ENCODE measurements around the gene FANCB.

FANCB gene

DNA sequence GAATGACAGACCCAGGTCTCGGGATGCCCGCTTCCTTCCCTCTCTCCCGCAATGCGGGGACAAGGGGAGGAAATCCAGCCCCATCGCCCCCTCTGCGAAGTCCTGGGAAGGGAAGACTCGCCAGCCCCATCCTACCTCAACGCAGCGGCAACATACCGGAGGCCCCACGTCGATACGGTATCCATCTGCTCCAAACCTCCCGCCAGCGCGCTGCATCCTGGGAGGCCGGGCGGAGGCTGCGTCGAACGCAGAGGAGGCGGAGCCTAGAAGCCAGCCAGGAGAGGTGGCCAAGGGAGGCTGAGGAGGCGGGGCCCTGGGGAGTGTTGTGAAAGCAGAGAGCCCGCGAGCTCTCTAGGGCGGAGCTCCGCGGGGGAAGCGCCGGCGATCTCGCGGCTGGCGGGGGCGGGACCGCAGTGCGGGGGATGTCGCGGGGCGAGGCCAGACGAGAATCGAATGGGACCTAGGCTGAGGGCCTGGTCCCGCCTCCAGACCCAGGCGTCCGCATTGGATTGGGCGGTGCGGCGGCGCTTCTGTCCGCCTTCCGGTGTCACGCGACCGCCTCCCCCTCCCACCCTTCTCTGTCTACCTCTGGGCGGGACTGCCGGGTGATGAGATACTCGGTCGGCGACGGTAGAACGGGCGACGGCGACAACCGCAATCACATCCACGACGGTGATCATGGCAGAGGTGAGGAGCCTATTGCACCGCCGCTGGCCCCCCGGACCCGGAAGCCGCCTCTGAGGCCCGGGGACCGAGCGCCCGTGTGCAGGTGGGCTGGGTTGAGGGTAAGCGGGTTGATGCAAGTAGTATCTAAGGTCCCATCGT lies at the start of gene FANCB, which contains the start of gene MOSPD2:
TSS of gene FANCB (minus strand) at position 219 of the 825 bp plus-strand sequence. CDS start 7,559 bp downstream, outside the sequence.
TSS of gene MOSPD2 (plus strand) at position 571 of the 825 bp plus-strand sequence. CDS start at position 679, 108 bp downstream.
- peak; percentile 89 for DNase-seq (ENCODE audit: low read depth)

DNA sequence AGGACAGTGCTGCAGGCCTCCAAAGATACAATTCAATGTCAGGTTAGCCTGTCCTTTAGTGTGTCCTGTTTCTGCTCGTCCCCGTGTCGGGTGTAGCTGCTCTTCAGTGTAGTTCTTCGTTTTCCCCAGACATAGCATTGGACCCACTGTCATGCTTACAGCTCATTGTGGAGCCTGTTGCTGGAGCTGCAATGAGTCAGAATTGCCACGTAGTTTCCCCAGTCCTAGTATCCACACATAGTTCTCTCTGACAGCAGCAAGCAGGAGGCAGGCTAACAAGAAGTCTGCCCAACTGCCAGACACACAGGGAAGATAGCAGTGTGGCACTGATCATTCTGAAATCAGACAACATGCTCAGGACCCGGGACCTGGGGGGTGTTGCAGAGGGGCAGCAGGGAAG lies 49.6 kb upstream of the FANCB start:
- no peak for DNase-seq (ENCODE audit: low read depth)

GRCh38 chrX:14920196-14920595 lies 47.3 kb upstream of the FANCB start:
- DNase-seq (ENCODE audit: low read depth) = no peak

DNA sequence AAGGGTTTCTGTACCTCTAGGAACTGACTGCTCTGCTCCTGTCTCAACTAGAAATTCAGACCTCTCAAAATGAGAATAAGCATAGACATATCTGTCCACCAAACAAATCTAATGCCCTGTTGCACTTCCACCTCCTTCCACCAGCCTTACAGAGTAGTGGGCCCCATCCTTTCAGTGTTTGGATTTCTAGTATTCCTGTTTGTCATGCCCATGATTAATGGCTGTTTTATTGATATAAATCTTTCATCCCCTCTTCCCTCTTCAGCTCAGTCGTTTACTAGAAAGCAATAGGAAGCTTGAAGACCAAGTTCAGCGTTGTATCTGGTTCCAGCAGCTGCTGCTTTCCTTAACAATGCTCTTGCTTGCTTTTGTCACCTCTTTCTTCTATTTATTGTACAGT lies 46.5 kb upstream of the FANCB start:
- DNase-seq (ENCODE audit: low read depth) = no peak

DNA sequence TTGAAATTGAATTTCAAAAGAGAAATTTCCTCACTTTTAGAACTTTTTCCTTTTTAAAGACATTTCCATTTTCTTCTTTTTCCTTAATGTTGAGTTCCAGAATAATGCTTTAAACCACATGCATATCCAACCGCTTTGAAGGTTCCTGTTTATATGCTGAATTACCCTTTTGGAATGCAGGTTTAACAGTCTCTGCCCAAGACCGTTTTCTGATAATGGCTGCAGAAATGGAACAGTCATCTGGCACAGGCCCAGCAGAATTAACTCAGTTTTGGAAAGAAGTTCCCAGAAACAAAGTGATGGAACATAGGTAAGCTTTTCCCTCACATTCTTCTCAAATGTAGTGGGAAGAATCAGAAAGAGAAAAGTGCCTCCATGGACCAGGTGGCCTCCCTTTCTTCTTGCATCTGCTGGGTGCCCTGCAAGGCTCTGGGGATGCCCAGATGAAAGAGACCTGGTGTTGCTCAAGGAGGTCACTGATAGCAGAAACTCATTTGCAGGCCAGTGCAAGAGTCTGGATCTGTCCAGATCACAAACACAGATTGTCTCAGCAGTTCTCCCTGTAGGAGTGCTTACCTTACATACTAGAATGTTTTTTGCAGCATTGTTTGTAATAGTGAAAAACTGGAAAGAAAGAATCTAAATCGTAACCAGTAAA lies 43.3 kb upstream of the FANCB start:
- DNase-seq (ENCODE audit: low read depth) = no peak

- DNase-seq (ENCODE audit: low read depth) = no peak
These were observed 42.7 kb upstream of the FANCB start for GRCh38 chrX:14915596-14915995.

GRCh38 chrX:14913241-14913640 lies 40.4 kb upstream of the FANCB start:
- no peak for DNase-seq (ENCODE audit: low read depth)

- DNase-seq (ENCODE audit: low read depth) = no peak
These were observed 31.0 kb upstream of the FANCB start for GRCh38 chrX:14903891-14904290.

DNA sequence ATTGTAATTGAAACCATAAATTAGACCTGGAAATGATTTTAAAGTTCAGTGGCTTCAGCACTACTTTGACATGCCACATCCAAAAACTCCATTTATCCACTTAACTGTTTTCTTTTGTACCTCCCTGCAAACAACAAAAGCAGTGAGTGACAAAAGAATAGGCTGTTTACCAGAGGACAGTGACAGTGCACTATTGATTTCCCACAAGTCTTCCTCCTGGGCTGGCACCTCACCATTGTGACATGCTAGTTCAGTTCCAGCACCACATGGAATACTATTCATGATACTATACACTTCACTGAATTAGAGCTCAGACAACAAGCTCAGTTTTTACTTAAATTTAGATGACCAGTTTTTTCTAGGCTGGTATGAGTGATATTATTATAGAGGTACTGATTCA lies 29.7 kb upstream of the FANCB start:
- DNase-seq (ENCODE audit: low read depth) = no peak

DNA sequence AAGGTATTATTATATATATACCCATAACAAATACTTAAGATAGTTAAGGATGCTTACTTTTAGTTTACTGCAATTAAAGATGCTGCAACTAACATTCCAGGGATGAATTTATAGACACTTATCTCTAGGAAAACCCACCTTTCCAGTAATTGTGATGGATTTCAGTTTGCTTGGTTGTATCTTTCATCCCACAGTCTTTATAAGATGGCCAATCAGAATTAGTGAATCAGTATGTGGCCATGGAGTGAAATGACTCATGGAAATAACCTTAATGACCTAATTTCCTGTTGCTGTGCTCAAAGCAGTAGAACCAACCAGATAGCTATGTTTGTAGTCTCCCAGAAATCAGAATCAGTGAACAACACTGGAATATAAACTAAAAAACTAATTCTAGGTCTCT lies 26.7 kb upstream of the FANCB start:
- no peak for DNase-seq (ENCODE audit: low read depth)

DNA sequence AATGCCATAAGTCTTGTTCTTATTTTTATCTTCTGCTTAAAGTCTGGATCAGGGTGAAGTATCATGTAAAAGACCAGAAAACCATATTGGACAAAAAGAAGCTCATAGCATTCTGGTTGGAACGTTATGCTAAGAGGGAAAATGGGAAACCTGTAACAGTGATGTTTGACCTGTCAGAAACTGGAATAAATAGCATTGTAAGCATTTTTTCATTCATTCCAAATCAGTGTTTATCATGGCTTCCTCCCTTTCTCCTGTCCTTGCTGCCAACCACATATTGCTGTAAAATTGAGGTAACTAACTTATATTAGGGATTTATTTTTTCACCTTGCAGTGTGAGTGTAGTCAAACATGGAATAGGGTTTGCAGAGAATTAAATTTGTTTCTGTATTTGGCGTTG lies 24.2 kb upstream of the FANCB start:
- no peak for DNase-seq (ENCODE audit: low read depth)

DNA sequence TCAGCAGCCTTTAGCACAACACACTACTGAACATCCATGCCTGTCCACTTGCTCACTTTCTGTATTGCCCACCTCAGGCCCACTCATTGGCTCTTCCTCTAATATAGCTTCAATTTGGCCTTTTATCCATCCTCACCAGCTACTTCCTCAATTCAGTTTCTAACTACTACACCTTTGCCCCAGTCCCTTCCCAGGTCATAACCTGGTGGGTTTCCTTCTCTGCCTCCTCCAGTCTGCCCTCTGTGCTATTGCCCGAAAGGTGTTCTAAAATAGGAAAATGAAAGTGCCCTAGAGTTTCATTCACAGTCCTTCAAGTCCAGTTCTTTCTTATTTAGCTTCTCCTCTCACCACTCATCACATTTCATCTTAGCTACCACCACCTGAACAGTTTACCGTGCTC lies 23.4 kb upstream of the FANCB start:
- DNase-seq (ENCODE audit: low read depth) = no peak

DNA sequence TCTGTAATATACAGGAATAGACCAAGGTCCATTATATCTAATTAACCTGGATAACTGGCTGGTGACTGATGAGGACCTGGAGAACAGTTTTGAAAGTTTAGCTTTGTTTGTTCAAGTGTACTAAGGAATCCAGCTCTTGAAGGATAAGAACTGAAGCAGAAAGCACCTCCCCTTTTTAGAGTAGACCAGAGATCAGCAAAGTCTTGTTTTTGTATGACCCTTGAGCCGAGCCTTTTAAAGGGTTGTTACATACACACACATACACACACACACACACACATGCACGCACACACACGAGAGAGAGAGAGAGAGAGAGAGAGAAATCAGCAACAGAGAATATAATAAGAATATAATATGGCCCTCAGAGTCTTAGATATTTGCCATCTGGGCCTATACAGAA lies 13.4 kb upstream of the FANCB start:
- no peak for DNase-seq (ENCODE audit: low read depth)

DNA sequence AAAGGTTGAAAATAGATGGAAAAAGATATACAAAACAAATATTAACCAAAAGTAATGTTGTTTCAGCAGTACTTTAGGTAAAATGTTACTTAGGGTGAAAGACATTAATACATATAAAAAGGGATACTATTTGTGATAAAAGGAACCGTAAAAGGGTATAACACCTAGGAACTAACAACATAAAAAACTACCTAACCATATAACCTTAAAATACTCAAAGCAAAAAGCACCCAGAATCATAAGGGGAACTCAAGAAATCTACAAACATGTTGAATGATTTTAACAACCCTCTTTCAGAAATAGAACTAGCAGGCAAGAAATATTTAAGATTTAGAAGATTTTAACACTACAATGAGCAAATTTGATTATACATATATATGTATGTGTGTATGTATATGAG lies 11.8 kb upstream of the FANCB start:
- DNase-seq (ENCODE audit: low read depth) = no peak

- DNase-seq (ENCODE audit: low read depth) = no peak
These were observed 11.0 kb upstream of the FANCB start for GRCh38 chrX:14883826-14884225.

DNA sequence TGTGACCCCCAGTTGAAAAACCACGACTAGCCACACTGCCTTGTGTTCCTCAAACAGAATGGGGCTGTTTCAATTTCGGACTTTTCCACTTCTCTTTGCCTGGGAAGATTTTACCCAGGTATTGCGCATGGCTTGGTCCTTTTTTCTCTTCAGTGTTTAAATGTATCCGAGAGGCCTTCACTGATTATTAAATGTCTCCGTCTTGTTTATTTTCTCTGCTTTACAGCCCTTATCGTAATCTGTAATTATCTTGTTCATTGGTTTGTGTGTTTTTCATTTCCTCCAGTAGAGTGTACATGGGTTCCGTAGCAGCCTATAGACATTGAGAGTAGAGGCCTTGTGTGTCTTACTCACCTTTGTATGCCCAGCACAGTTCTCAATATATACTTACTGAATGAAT lies 2.8 kb upstream of the FANCB start:
- no peak for DNase-seq (ENCODE audit: low read depth)

DNA sequence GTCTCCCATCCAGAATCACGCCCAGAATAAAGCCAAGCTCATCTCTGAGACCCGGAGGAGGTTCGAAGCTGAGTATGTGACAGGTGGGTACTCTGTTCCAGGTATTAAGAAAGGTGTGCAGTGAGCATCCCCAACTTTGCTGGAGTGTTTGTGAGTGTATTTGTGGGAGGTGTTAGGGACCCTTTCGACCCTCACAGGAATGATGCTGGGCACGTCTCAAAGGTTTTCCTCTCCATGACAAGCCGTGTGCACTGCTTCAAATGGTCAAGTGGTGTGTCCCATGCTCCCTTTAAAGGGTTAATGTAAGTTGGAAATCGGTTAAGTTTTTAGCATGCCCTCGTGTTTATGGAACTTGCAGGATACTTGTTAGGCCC lies 794 bp upstream of the FANCB start:
- DNase-seq (ENCODE audit: low read depth) = no peak

DNA sequence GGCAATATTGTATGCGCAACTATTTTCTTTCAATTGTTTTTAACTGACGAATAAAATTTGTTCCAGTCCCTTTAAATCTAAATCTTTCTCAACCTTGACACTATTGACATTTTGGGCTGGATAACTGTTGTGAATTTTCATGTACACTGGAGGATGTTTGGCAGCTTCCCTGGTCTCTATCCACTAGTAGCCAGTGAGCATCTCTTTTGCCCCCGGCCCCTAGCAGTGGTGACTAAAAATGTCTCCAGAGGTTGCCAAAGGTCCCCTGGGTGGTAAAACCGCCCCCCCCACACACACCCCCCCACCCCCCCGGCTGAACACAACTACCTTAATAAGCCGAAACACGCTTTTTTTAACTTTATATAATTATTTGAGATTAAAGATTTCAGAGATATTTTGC lies 514 bp downstream of the FANCB start:
- DNase-seq (ENCODE audit: low read depth) = no peak

DNA sequence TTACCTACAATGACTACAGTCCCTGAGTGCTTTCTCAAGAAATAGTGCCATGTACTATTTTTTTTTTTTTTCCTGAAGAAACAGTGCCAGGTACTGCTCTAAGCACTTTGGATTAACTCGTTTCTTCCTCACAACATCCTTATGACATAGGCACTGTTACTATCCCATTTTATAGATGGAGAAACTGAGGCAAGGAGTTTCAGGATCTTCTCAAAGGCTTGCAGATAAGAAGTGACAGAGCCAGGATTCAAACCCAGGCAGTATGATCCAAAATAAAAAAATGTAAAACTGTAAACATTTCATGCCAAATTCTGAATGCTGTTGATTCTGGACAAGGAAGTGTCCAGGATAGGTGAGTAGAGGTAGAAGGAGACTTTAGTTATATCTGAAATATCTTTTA lies 1.1 kb downstream of the FANCB start:
- DNase-seq (ENCODE audit: low read depth) = no peak

DNA sequence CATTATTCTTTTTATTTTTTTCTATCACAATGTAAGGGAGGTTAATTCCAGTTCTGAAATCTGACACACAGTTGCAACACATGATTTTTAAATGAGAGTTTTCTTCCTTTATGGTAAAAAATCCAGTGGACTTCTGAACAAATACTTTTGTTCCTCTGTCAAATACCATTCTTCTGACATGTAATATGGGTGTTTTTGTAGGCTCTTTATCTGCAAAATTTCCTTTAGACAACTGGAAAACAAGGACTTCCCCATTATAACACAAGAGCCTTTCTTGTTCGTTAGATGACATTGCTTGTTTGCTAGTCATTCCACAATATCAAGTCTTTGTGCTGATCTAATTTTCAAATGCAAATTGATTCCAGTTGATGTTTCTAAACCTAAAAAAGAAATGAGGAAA lies 7.7 kb downstream of the FANCB start:
- no peak for DNase-seq (ENCODE audit: low read depth)

DNA sequence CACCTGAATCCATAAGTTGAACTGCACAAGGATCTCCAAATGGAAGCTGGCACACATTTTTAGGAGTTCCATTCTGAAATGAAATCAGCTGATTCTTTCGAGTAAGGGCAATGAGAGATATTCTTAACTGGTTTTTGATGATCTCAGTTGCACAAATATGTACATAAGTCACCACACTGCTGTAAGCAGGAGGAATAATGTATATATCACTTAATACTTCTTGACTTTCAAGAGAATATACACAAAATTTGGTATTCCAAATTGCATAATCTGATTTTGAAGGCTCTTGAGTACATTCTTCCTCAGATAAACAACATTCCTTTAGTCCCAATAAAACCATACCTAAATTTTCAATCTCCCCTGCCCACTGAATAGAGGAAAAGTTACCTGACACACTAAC lies 8.2 kb downstream of the FANCB start:
- DNase-seq (ENCODE audit: low read depth) = no peak

- DNase-seq (ENCODE audit: low read depth) = no peak
These were observed 21.3 kb downstream of the FANCB start for GRCh38 chrX:14851526-14851925.

DNA sequence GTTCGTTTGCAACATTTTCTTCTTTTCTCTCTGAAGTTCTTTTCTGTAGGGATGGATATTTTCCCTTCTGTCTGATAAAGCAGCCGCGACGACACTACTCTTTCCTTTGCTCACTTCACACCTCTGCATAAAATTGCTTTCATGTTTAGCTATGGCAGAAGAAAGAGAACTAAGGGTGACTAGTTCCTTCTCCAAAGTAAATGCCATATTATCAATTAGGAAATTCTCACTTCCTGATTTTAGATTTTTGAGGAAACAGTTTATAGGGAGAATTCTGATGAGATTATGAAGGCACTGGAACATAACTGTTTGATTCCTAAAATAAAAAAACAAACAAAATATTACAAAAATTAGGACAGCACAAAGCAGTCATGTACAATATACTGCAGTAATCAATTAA lies 29.2 kb downstream of the FANCB start:
- no peak for DNase-seq (ENCODE audit: low read depth)

DNA sequence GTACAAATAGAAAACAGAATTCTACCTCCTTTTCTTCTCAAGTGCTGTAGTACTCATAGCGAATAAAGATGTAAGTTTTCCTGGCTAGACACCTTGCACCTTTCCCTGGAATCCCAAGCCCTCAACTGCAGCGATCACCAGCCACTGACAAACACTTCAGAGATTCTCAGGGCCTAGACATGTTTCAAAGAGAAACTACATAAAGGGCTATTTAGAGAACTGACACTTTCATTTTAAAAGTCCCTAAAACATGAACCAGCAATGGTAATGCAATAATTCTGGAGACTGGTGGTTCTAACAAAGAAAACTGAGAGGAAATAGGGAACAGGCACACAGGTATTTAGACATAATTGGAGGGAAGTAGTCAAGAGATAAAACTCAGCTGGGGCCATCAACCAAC lies 35.7 kb downstream of the FANCB start:
- DNase-seq (ENCODE audit: low read depth) = no peak

Data from activated T-cell treated with anti-CD3 and anti-CD28 coated beads for 24 hours (primary cell).